HepG2 (cell line): ENCODE results near the gene TAOK3. TPM values are rescaled to one million over a fixed set of nuclear protein-coding genes. Genes with fewer than 3 reads are reported as not detected.

ENCODE experiments used
- DPF2 ChIP-seq: sonication (generic); formaldehyde crosslinking; IDR thresholded peaks from 2 replicates; pipeline ENCODE4 v1.4.0; 2020; ENCODE audit warnings: mild to moderate bottlenecking, low read depth, missing genetic modification reagents, borderline replicate concordance
- HNF4A ChIP-seq: sonication (generic); formaldehyde crosslinking; IDR thresholded peaks from 2 replicates; pipeline ENCODE4 v1.4.0; 2020; ENCODE audit warnings: missing genetic modification reagents
- KMT2B ChIP-seq: IDR thresholded peaks from 2 replicates; pipeline ENCODE4 v1.6.1; 2016; ENCODE audit warnings: missing genetic modification reagents, missing compliant biosample characterization
- NFE2 ChIP-seq: sonication (generic); formaldehyde crosslinking; IDR thresholded peaks from 2 replicates; pipeline ENCODE4 v1.4.0; 2020; ENCODE audit warnings: missing genetic modification reagents
- POLR2A ChIP-seq, 2 experiments: IDR thresholded peaks; 2 replicates each; pipeline ENCODE4 v1.6.1; 2011; ENCODE audit warnings: low read depth in 2 of 2, low read length in 2 of 2, mild to moderate bottlenecking in 1 of 2, moderate library complexity in 1 of 2; ENCODE audit not compliant: insufficient read depth in 1 of 2
- SRY ChIP-seq: sonication (generic); formaldehyde crosslinking; IDR thresholded peaks from 2 replicates; pipeline ENCODE4 v1.8.0; 2022; ENCODE audit warnings: mild to moderate bottlenecking, missing genetic modification reagents
- U2AF1 ChIP-seq: fragments of 200-400 bp; formaldehyde crosslinking; optimal IDR thresholded peaks from 2 replicates; pipeline ENCODE3; 2017; ENCODE audit warnings: mild to moderate bottlenecking, low read depth, low read length
- ZFP36L2 ChIP-seq: sonication (generic); formaldehyde crosslinking; IDR thresholded peaks from 2 replicates; pipeline ENCODE4 v1.4.0; 2020; ENCODE audit warnings: missing genetic modification reagents
- ZMYM2 ChIP-seq: sonication (generic); formaldehyde crosslinking; IDR thresholded peaks from 2 replicates; pipeline ENCODE4 v1.8.0; 2022; ENCODE audit warnings: mild to moderate bottlenecking, missing genetic modification reagents
- ZNF256 ChIP-seq: sonication (generic); formaldehyde crosslinking; conservative IDR thresholded peaks from 2 replicates; pipeline ENCODE4 v1.4.0; 2020; ENCODE audit warnings: missing genetic modification reagents
- ZSCAN25 ChIP-seq: sonication (generic); formaldehyde crosslinking; IDR thresholded peaks from 2 replicates; pipeline ENCODE4 v1.8.0; 2022; ENCODE audit warnings: mild to moderate bottlenecking, missing genetic modification reagents
- polyA plus RNA-seq, 8 experiments: library from polyadenylated mRNA; depleted of rRNA in 3 of 8; stranded (reverse) in 7 of 8; unstranded in 1 of 8; fragments of >200 nt; fragmentation: Illumina TruSeq in 4 of 8; extraction: Trizol in 4 of 8; gene quantifications; 2 replicates each; pipeline versions ENCODE4 v1.2.1 to v1.2.3, GENCODE V29; 2011 to 2016; ENCODE audit warnings: low read depth in 4 of 8, missing spikeins in 1 of 8, mixed read lengths in 1 of 8; ENCODE audit not compliant: insufficient read depth in 1 of 8
- total RNA-seq, 5 experiments: library from RNA; depleted of rRNA; stranded (reverse); fragments of >200 nt; fragmentation: Illumina TruSeq; extraction: Trizol; gene quantifications; 2 replicates each; pipeline ENCODE4 v1.2.3, GENCODE V29; 2016; ENCODE audit warnings: low read depth in 1 of 5
- TF ChIP-seq, protein P1 (sequence below): sonication (generic); formaldehyde crosslinking; IDR thresholded peaks from 2 replicates; pipeline ENCODE4 v1.4.0; 2020; ENCODE audit warnings: low read depth, missing genetic modification reagents
- TF ChIP-seq, protein P2 (sequence below): sonication (generic); formaldehyde crosslinking; IDR thresholded peaks from 2 replicates; pipeline ENCODE4 v1.5.0; 2020; ENCODE audit warnings: mild to moderate bottlenecking, missing genetic modification reagents
- TF ChIP-seq, protein P3 (sequence below): sonication (generic); formaldehyde crosslinking; conservative IDR thresholded peaks from 2 replicates; pipeline ENCODE4 v1.4.0; 2020; ENCODE audit warnings: mild to moderate bottlenecking, missing genetic modification reagents, moderate library complexity
- TF ChIP-seq, protein P4 (sequence below): IDR thresholded peaks from 2 replicates; pipeline ENCODE4 v1.6.1; 2016; ENCODE audit warnings: low read depth, borderline replicate concordance
- TF ChIP-seq, protein P5 (sequence below): sonication (generic); formaldehyde crosslinking; IDR thresholded peaks from 2 replicates; pipeline ENCODE4 v1.5.1; 2020; ENCODE audit warnings: mild to moderate bottlenecking, missing genetic modification reagents, borderline replicate concordance
- TF ChIP-seq, protein P6 (sequence below): sonication (generic); formaldehyde crosslinking; IDR thresholded peaks from 2 replicates; pipeline ENCODE4 v1.4.0; 2020; ENCODE audit warnings: low read depth, mild to moderate bottlenecking, missing genetic modification reagents

TAOK3 gene
- total and polyA plus RNA-seq, 2 of the 13 experiments (the other 11 are each of a cell fraction or from before 2014, with no cell fraction given) = 10.4 to 12.3 TPM

DNA sequence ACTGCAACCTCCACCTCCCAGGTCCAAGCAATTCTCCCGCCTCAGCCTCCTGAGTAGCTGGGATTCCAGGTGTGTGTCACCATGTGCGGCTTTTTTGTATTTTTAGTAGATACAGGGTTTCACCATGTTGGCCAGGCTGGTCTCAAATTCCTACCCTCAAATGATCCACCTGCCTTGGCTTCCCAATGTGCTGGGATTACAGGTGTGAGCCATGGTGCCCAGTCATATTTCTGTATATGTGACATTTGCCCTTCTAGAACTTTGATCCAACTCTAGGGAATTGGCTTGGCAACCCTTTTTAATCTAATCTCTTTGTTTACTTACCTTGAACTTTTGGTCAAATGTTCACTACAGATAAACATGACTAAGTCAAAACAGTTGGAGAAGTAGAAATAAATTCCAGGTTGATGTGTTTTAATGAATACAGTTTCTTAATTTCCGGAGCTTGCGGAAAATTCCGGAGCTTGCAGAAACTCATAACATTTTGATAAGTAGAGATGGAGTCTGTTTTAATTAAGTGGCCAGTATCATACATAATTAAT lies 248.3 kb downstream of the TAOK3 start (continued):
- TF ChIP-seq, protein P1, sequence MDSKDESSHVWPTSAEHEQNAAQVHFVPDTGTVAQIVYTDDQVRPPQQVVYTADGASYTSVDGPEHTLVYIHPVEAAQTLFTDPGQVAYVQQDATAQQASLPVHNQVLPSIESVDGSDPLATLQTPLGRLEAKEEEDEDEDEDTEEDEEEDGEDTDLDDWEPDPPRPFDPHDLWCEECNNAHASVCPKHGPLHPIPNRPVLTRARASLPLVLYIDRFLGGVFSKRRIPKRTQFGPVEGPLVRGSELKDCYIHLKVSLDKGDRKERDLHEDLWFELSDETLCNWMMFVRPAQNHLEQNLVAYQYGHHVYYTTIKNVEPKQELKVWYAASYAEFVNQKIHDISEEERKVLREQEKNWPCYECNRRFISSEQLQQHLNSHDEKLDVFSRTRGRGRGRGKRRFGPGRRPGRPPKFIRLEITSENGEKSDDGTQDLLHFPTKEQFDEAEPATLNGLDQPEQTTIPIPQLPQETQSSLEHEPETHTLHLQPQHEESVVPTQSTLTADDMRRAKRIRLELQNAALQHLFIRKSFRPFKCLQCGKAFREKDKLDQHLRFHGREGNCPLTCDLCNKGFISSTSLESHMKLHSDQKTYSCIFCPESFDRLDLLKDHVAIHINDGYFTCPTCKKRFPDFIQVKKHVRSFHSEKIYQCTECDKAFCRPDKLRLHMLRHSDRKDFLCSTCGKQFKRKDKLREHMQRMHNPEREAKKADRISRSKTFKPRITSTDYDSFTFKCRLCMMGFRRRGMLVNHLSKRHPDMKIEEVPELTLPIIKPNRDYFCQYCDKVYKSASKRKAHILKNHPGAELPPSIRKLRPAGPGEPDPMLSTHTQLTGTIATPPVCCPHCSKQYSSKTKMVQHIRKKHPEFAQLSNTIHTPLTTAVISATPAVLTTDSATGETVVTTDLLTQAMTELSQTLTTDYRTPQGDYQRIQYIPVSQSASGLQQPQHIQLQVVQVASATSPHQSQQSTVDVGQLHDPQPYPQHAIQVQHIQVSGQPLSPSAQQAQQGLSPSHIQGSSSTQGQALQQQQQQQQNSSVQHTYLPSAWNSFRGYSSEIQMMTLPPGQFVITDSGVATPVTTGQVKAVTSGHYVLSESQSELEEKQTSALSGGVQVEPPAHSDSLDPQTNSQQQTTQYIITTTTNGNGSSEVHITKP (CRISPR knock-in tag) = no peak
- no peak for TF ChIP-seq ZNF256 (CRISPR knock-in tag)
- TF ChIP-seq ZMYM2 (CRISPR knock-in tag) = no peak
- no peak for TF ChIP-seq POLR2A (IDR thresholded peaks at IDR 0.05; ENCODE audit: insufficient read depth in 1 of 2, low read depth in 2 of 2, low read length in 2 of 2)
- no peak; the same call in 1 of the 2 replicates for TF ChIP-seq SRY
- peak; percentile 89 for TF ChIP-seq HNF4A (CRISPR knock-in tag)
- TF ChIP-seq, protein P2, sequence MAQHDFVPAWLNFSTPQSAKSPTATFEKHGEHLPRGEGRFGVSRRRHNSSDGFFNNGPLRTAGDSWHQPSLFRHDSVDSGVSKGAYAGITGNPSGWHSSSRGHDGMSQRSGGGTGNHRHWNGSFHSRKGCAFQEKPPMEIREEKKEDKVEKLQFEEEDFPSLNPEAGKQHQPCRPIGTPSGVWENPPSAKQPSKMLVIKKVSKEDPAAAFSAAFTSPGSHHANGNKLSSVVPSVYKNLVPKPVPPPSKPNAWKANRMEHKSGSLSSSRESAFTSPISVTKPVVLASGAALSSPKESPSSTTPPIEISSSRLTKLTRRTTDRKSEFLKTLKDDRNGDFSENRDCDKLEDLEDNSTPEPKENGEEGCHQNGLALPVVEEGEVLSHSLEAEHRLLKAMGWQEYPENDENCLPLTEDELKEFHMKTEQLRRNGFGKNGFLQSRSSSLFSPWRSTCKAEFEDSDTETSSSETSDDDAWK = no peak
- TF ChIP-seq DPF2 (CRISPR knock-in tag) = peak; percentile 66
- TF ChIP-seq KMT2B (CRISPR knock-in tag) = no peak; the same call in 1 of the 2 replicates
- TF ChIP-seq, protein P3, sequence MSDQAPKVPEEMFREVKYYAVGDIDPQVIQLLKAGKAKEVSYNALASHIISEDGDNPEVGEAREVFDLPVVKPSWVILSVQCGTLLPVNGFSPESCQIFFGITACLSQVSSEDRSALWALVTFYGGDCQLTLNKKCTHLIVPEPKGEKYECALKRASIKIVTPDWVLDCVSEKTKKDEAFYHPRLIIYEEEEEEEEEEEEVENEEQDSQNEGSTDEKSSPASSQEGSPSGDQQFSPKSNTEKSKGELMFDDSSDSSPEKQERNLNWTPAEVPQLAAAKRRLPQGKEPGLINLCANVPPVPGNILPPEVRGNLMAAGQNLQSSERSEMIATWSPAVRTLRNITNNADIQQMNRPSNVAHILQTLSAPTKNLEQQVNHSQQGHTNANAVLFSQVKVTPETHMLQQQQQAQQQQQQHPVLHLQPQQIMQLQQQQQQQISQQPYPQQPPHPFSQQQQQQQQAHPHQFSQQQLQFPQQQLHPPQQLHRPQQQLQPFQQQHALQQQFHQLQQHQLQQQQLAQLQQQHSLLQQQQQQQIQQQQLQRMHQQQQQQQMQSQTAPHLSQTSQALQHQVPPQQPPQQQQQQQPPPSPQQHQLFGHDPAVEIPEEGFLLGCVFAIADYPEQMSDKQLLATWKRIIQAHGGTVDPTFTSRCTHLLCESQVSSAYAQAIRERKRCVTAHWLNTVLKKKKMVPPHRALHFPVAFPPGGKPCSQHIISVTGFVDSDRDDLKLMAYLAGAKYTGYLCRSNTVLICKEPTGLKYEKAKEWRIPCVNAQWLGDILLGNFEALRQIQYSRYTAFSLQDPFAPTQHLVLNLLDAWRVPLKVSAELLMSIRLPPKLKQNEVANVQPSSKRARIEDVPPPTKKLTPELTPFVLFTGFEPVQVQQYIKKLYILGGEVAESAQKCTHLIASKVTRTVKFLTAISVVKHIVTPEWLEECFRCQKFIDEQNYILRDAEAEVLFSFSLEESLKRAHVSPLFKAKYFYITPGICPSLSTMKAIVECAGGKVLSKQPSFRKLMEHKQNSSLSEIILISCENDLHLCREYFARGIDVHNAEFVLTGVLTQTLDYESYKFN = peak; percentile 96
- no peak for TF ChIP-seq U2AF1
- TF ChIP-seq, protein P4, sequence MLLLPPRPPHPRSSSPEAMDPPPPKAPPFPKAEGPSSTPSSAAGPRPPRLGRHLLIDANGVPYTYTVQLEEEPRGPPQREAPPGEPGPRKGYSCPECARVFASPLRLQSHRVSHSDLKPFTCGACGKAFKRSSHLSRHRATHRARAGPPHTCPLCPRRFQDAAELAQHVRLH (CRISPR knock-in tag) = no peak
- TF ChIP-seq ZSCAN25 (CRISPR knock-in tag) = no peak
- no peak for TF ChIP-seq NFE2
- no peak for TF ChIP-seq ZFP36L2 (CRISPR knock-in tag)
- TF ChIP-seq, protein P5, sequence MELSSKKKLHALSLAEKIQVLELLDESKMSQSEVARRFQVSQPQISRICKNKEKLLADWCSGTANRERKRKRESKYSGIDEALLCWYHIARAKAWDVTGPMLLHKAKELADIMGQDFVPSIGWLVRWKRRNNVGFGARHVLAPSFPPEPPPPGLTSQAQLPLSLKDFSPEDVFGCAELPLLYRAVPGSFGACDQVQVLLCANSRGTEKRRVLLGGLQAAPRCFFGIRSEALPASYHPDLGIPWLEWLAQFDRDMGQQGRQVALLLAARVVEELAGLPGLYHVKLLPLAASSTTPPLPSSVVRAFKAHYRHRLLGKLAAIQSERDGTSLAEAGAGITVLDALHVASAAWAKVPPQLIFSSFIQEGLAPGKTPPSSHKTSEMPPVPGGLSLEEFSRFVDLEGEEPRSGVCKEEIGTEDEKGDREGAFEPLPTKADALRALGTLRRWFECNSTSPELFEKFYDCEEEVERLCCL = no peak
- TF ChIP-seq, protein P6, sequence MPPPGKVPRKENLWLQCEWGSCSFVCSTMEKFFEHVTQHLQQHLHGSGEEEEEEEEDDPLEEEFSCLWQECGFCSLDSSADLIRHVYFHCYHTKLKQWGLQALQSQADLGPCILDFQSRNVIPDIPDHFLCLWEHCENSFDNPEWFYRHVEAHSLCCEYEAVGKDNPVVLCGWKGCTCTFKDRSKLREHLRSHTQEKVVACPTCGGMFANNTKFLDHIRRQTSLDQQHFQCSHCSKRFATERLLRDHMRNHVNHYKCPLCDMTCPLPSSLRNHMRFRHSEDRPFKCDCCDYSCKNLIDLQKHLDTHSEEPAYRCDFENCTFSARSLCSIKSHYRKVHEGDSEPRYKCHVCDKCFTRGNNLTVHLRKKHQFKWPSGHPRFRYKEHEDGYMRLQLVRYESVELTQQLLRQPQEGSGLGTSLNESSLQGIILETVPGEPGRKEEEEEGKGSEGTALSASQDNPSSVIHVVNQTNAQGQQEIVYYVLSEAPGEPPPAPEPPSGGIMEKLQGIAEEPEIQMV = no peak
